GM19238 (cell line): Measurements from ENCODE around the gene TRIM42.

Source experiments
- DNase-seq: peaks from one replicate; pipeline ENCODE4 v3.0.0; 2011; ENCODE audit warnings: low spot score; ENCODE audit not compliant: insufficient read length

The TRIM42 gene

GRCh38 chr3:140710711-140711389 is 33.0 kb downstream of the TRIM42 start:
- no peak for DNase-seq

- no peak for DNase-seq
Observed at GRCh38 chr3:140711390-140712035, 33.6 kb downstream of the TRIM42 start.

GRCh38 chr3:140712301-140712700 is 34.4 kb downstream of the TRIM42 start:
- DNase-seq: no peak

- no peak for DNase-seq
Observed at GRCh38 chr3:140715035-140715434, 37.2 kb downstream of the TRIM42 start.

GRCh38 chr3:140717921-140718320 is 40.1 kb downstream of the TRIM42 start:
- DNase-seq: no peak

GRCh38 chr3:140719841-140720614 is 42.2 kb downstream of the TRIM42 start:
- DNase-seq: no peak

- no peak for DNase-seq
Observed at GRCh38 chr3:140723576-140723975, 45.7 kb downstream of the TRIM42 start.

GRCh38 chr3:140724856-140725812 is 47.3 kb downstream of the TRIM42 start:
- no peak for DNase-seq

GRCh38 chr3:140726066-140726465 is 48.2 kb downstream of the TRIM42 start:
- no peak for DNase-seq

- DNase-seq: no peak
Observed at GRCh38 chr3:140727886-140728285, 50.0 kb downstream of the TRIM42 start.

- DNase-seq: peak; percentile 61
Observed at GRCh38 chr3:140731440-140732119, 53.7 kb downstream of the TRIM42 start.

- DNase-seq: no peak
Observed at GRCh38 chr3:140733623-140734022, 55.8 kb downstream of the TRIM42 start.

GRCh38 chr3:140736863-140737460 is 59.1 kb downstream of the TRIM42 start:
- DNase-seq: peak; percentile 33

GRCh38 chr3:140742116-140742515 is 64.3 kb downstream of the TRIM42 start:
- no peak for DNase-seq

- no peak for DNase-seq
Observed at GRCh38 chr3:140748171-140748570, 70.3 kb downstream of the TRIM42 start.

GRCh38 chr3:140748903-140749302 is 71.0 kb downstream of the TRIM42 start:
- no peak for DNase-seq
